Measurements from ENCODE around the gene PSMG3.
"Not testable (repeated sequence)": the region's sequence is repeated elsewhere in the genome, so short reads cannot be mapped to it uniquely, and the experiment has no call there.

Gene PSMG3

DNA sequence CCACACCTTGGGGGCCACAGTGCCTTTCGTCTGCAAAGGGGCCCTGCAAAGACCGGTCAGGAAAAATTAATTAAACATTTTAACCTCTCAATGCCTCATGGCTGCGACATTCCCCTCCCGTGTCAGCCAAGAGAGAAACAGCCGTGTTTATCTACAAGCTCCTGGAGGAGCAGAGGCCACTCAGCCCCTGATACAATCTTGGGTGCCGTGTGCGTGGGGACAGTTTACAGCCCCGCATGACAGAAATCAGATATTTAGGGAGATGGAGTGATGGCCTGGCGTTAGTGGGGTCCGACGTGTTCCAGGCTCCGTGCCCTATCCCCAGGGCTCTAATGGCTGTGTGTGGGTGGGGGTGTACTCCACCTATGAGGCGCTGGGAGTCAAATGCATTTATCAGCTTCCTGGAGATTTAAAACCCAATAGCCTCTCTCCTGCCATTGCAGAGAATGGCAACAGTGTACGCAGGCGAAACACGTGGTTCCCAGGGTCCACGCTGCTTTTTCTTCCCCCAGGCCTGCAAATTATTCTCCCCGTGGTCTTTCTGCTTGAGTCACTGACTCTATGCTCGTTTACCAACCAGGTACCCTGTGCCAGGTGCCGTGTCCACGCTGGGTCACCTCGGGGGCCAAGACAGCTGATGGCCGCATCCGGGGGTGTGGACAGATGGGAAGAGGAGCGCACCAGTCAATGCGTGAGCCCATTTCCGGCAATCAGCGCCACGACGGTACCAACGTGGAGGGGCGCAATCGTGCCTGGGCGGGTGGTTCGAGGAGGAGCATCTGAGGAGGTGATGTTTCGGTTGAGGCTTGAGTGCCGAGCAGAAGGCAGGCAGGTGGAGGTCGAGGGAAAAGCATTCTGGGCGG lies 26.6 kb upstream of the PSMG3 start:
- no peak for DNase-seq

DNA sequence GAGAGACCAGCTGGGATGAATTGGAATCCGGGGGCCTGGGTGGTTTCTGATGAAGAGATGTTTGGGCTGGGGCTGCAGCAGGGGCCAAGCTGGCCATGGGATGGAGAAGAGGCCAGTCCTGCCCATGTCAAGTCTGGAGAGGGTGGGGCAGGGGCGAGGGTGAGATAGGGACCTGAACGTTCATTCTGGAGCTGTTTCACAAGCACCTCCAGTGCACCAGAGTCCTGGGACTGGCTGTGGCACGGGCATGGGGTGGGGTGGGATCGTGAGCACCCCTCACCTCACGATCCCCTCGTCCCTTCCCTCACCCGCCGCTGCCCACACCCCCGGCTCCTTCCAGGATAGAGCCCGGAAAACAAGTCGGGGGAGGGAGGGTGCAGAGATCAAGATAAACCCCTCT lies 25.8 kb upstream of the PSMG3 start:
- no peak for DNase-seq

DNA sequence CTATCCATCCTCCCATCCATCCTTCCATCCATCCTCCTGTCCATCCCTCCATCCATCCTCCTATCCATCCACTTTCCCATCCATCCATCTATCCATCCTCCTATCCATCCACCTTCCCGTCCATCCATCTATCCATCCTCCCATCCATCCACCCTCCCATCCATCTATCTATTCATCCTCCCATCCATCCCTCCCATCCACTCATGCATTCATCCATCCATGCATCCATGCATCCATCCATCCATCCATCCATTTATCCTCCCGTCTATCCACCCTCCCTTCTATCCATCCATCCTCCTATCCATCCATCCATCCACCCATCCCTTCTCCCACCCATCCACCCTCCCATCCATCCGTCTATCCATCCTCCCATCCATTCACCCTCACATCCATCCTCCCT lies 25.2 kb upstream of the PSMG3 start:
- DNase-seq = no peak

DNA sequence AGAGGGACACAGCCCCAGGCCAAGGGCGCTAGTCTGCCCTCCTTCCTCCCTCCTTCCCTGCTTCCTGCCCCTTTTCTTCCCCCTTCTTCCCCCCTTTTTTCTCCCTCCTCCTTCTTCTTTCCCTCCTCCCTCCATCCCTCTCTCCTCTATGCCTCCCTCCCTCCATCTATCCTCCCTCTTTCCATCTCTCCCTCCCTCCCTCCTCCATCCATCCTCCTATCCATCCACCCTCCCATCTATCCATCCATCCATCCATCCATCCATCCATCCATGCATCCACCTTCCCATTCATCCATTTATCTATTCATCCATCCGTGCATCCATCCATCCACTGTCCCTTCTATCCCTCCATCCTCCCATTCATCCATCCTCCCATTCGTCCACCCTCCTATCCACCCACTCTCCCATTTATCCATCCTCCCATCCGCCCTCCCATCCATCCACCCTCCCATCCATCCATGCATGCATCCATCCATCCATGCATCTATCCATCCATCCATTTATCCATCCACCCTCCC lies 24.1 kb upstream of the PSMG3 start:
- no peak for DNase-seq

DNA sequence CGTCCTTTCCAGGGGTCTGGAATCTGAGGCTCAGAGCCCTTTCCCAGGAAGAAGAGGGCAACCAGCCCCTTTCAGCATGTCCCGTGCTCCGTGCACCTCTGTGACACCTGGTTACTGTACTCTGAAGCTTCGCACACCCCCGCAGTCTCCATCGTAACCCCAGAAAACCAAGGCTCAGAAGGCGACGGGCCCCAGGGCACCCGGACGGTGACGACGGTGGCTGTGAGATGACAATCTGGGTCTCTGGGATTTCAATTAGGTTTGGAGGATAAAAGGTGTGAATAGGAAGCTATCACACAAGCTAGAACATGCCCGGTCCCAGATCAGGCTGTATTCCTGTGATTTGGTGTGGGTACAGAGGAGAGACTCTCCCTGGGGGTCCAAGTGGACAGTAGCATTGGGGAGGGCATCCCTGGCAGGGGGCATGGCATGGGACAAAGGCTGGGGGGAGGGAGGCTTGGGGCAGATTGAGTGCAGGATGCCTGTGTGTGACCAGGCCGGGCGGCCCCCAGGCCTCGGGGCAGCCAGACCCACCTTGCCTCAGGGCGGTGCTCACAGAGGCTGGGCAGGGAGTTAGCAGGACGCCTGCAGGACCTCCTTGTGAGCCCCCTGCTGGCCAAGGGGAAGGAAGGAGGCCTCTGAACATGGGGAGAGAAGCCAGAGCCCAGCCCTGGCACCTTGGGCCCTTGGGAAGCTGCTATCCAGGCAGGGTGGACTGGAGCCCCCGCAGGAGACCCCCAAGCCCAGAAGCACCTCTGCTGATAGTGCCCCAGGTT lies 23.4 kb upstream of the PSMG3 start:
- DNase-seq = no peak

DNA sequence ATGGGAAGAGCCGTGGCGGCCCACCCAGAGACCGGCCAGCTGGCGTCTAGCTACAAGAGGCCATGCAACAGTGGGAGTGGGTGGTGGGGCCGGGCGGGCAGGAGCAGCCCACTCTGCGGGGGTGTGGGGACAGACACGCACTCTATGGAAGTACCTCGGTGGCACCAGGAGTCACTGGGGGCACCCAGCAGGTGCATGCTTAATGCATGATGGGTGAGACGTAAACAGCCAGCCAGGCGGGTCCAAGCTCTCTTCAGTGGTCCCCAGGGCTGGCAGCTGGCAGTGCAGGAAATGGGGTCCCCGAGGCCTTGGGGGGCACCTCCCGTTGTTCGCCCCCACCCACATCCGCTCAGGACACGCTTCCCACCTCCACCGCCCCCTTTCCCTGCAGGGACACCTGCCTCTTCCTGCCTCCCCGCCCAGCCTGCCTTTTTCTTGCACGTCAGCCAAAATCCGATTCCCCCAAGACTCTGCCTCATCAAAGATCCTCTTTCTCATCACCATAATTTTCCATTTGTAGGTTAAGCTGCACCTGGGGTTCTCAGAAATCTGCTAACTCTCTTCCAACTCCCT lies 22.6 kb upstream of the PSMG3 start:
- no peak for DNase-seq

DNA sequence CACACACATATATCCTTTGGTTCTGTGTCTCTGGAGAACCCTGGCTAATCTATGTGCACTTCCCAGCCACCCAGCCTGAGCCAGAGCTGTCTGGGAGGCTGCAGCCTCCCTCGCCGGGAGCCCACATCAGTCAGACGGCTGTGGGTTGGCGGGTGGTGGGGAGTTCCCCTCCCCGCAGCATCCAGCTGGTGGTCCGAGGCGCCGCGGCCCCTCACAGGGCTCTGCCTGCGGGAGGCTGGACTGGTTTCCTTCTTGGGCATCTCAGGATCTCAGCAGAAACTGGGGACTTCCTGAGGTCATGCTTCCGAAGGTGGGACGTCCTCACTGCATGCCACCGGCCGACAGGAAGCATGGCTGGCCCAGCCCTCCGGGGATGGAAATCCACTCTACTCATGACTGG lies 22.0 kb upstream of the PSMG3 start:
- no peak for DNase-seq

DNA sequence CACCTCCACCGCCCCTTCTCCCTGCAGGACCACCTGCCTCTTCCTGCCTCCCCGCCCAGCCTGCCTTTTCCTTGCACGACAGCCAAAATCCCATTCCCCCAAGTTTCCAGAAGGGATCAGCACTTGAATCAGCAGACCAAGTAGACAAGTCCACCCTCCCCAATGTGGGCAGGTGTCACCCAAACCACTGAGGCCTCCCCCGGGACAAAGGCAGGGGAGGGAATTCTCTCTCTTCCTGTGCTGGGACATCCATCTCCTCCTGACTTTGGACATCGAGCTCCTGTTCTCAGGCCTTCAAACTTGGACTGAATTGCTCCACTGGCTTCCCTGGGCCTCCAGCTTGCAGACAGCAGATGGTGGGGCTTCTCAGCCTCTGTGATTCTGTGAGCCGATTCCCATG lies 21.6 kb upstream of the PSMG3 start:
- no peak for DNase-seq

DNA sequence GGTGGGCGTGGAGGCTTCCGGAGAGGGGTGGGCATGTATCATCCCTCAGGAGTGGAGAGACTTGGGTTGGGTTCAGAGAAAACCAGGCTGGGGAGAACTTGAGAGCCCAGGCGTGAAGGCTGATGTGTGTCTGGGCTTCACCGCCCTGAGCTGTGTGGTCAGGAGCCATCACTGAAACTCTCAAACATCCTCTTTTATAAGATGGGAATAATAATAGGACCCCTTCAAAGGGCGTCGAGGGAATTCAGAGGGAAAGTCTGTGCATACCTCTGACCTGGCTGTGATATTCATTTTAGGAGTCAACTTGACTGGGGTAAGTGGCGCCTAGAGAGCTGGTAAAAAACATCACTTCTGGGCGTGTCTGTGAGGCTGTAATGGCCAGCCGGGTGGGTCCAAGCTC lies 21.1 kb upstream of the PSMG3 start:
- no peak for DNase-seq

DNA sequence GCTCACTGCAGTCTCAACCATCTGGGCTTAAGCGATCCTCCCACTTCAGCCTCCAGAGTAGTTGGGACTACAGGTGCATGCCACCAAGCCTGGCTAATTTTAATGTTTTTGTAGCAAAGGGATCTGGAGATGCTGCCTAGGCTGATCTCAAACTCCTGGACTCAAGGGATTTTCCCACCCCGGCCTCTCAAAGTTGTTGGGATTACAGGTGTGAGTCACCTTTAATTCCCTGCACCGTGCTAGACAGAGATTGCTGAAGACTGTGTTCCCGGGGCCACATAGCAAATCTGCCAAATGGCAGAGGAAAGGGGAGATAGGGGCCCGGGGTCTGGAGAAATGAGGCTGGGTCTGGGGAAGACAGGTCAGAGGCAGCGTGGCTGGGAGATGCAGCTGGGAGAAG lies 20.6 kb upstream of the PSMG3 start:
- DNase-seq = no peak

DNA sequence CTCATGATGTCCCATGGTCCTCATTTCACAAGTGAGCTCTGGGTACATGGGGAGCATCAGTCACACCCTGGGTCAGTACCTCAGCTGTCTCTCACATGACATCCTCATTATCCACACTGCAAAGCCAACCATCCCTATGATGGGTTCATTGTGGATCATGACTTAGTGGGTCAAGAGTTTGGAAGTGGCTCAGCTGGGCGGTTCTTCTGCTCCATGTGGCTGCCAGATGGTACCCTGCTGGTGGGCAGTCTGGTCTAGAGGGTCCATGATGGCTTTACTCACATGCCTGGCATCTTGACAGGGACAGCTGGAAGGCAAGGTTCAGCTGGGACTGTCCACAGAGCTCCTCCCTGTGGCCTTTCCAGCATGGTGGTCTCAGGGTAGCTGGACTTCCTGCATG lies 19.1 kb upstream of the PSMG3 start:
- DNase-seq = no peak

DNA sequence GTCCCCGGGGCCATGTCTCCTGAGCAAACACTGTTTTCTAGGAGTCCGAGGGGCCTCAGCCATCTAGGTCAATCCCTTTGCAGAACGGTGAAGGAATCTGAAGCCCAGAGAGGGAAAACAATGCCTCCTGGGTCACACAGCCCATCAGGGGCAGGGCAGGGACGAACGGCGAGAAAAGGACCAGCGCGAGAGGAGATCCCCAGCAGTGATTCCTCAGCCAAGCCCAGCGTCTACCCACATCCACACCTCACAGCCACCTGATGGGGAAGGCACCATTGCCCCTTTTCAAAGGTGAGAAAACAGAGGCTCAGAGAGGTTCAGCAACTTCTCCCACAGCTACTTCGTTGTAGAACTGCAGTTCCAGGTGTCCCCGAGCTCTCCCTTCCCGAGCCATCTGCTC lies 17.9 kb upstream of the PSMG3 start:
- no peak for DNase-seq

DNA sequence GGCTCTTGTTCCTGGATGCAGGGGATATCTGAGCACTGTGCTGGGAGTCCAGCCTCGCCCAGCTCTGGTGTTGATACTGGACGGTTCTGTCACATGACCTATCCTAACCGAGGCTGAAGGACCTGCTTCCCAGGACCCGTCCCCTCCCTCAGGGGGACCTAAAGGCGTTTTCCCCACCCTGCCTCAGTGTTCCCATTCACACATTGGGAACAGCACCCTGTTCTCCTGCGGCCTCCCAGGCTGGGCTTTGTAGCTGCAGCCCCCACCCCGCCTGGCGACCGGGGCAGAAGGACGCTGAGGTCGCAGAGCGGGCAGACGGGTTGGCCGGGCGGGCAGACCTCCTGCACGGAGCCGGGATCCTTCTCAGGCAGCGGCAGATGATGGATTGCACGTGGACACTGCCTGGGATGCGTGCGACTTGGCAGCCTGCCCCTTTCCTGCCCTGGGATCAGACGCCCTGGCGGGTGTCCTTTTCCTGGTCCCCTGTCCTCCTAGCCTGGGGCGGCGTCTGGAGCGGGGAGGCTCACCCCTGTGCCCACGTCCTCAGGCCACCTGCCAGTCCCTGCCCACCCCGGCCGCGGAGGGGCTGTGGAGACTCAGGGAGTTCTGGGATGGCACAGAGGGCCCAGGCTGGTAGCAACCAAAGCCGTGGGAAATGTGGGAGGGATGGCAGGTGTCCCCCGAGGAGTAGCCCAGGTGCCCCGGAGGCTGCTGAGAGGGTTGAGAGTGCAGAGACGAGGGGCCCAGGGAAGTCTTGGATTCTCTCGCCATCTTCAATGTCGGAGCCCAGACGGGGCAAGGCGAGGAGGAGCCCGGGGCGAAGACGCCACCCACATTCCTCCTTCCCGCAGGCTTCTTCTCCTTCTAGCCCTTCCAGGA lies 17.2 kb upstream of the PSMG3 start:
- DNase-seq = no peak

DNA sequence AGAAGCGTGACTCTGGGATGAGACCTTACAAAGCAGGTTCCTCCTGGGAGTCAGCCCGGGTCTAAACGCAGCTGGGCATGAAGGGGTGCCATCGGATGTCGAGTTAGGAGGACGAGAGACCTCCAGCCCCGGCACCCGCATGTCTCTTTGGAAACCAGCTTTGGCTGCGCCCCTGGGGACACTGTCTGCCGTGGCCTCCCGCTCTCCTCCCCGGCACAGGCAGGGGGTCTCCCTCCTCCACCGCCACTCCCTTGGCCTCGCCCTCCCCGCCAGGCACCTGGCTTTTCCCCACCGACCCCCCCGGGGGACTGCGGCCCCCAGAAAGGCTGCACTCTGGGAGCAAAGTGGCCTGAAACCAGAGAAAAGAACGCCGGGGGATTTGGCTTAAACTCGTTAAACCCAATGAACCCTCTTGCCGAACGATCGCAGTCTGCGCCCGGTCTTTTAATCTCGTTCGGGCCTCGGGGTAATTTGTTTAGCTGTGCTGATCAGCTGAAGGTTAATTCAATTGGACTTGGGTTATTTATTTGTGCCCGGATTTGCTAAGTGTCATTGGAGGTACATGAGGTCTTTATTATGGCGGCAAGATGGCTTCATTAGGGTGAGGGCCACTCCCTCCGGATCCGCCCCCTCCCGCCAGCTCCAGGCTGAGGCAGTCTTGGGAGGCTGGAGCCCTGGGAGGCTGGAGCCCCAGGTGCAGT lies 16.4 kb upstream of the PSMG3 start:
- DNase-seq = no peak

DNA sequence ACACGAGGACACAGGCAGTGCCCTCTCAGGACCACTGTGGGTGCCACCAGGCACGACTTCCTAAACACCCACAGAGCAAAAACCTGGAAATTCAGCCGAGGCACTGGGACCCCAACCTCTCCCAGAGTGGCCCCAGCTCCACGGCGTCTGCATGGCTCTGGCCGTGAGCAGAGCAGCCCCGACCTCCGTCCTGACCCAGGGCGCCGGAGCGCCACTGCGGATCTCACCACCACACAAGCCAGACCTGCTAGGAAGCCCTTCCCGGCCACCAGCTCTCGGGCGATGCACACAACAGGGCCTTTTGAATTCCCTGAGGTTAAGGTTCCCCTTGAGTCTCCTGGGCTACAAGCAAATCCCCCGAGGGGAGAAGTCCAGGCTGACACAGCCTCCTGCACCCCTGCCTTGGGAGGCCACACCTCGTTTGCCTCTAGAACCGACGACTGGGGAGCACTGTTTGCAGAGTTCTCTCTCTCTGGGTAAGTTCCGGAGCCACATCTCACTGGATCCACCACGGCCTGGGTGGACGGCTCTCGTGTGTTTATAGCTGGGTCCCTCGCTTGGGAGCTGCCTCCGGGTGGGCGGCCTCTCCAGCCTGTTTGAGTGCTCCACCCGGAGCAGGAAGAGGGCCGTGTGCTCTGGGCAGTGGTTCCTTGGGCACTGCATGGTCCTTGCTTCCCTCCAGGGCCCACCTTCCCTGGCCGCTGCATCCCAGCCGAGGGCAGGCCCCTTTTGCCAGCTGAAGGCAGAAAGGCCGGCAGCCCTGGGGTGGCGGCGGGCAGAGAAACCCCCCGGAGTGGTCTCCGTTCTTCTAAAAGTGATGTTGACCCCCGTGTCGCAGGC lies 15.5 kb upstream of the PSMG3 start:
- DNase-seq = no peak

DNA sequence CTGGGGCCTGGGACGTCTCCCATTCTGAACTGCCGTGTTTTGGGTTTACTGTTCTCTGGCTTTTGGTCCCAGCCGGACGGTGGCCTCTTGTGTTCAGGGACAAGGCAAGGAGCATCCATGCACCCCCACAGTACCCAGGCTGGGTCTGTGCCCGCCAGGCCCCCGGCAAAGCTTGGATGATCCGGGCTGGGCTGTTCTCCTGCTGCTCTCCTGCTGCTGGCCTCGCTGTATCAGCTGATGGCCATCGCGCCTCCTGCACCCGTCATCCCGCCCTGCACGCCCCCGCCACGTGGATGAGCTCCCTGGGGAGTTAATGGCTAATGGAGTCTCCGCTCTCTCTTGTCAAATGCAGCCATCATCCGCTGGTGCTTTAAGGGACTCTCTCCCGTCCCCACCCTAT lies 14.9 kb upstream of the PSMG3 start:
- no peak for DNase-seq

DNA sequence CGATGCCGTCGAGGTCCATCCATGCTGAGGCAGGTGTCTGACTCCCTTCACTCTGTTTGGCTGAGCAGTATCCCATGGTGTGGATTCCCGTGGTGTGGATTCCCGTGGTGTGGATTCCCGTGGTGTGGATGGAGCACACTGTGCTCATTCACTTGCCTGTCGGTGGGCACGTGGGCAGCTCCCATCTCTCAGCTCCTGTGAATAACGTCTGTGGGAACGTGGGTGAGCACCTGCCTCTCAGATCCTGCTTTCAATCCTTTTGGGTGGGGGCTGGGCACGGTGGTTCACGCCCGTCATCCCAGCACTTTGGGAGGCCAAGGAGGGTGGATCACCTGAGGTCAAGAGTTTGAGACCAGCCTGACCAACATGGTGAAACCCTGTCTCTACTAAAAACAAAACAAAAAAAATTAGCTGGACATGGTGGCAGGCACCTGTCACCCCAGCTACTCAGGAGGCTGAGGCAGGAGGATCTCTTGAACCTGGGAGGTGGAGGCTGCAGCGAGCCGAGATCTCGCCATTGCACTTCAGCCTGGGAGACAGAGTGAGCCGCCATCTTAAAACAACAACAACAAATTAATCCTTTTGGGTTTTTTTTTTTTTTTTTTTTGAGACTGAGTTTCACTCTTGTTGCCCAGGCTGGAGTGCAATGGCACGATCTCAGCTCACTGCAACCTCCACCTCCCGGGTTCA lies 13.6 kb upstream of the PSMG3 start:
- not testable (repeated sequence) for DNase-seq

DNA sequence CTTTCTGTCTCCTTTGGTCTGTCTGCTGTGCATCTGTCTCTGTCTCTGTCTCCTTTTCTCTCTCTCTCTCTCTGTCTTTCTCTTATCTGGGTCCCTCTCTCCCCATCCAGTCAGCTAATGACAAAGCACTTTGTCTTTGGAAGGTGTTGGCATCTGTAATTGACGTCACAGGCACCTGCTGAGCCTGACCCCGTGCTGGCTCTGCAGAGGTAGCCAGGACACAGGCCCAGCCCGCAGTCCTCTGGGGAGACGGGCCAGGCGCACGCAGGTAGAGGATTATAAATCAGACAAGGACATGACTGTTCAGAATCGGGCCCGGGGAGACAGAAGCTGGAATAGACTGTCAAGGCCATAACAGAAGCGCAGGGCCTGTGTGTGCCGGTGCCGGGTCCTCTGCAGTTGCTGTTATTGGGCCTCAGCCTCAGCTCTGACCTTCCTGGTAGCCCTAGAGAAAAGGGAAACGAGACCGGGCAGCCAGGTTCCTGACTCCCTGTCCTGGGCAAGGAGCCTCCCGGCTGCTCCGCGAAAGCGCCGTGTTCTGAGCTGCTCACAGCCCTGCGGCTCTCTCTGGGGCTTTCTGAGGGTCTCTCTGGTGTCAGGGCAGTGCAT lies 10.7 kb upstream of the PSMG3 start:
- DNase-seq = no peak

DNA sequence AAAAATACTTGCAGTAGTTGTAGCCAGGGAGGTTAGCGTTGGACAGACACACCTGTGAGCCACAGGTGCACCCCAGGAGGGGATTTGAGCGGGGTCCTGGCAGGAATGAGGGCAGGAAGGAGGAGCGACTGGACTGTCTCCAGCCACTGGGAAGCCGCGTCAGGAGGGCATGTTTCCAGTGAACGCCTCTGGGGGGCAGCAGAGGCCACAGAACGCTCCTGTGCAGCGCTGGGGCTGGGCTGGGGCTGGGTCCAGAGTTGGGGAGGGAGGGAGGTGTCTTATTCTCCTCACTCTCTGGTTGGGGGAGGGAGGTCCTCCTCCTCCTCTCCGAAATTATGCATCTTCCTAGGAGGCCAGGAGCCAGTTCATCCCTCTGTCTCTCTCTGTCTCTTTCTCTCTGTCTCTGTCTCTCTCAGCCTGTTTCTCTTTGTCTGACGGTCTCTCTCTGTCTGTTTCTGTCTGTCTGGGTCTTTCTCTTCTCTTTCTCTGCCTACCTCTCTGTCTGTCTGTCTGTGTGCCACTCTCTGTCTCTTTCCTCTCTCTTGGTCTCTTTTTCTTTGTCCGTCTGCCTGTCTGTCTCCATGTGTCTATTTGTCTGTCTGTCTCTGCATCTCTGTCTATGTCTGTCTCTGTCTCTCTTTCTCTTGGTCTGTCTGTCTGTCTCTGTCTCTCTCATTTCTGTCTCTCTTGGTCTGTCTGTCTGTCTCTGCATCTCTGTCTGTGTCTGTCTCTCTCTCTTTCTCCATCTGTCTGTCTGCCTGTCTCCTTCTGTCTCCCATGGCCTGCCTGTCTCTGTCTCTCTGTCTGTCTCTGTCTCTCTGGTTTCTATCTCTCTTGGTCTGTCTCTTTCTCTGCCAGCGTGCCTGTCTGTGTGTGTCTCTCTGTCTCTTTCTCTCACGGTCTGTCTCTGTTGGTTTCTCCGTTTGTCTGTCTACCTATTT lies 9.9 kb upstream of the PSMG3 start:
- DNase-seq = peak; percentile 16 to 53

Data from bone marrow (tissue), 2 donors.